Body of pancreas (tissue), 4 donors: Measurements from ENCODE around the gene CCBE1. TPM values are rescaled to one million over a fixed set of nuclear protein-coding genes. Genes with fewer than 3 reads are reported as not detected.

Experiments used
- ATAC-seq: fragments of 150-250 bp; one replicate; pipeline ENCODE4 v1.9.1; 2016
- DNase-seq, 4 donors: peaks; one replicate each; pipeline ENCODE4 v3.0.0-alpha.2; 2019
- H3K27ac ChIP-seq, 4 donors: fragments of 200-600 bp; sonication (generic); 1 replicate in 3 of 4; 2 replicates in 1 of 4; pipeline versions ENCODE4 v1.5.1 to v1.6.1; 2016 to 2019; ENCODE audit warnings: mild to moderate bottlenecking in 1 of 4, mixed read lengths in 1 of 4, moderate library complexity in 1 of 4
- H3K27me3 ChIP-seq, 2 donors: fragments of 200-600 bp; sonication (generic); one replicate each; pipeline ENCODE4 v1.6.0; 2016; ENCODE audit warnings: mild to moderate bottlenecking in 1 of 2
- H3K36me3 ChIP-seq, 2 donors: fragments of 200-600 bp; sonication (generic); replicated peaks in 1 of 2; 2 replicates each; pipeline ENCODE4 v1.5.1; 2016; ENCODE audit warnings: low read depth in 2 of 2; ENCODE audit not compliant: insufficient read depth in 1 of 2
- H3K4me1 ChIP-seq: fragments of 200-600 bp; sonication (generic); one replicate; pipeline ENCODE4 v1.6.0; 2016
- H3K4me3 ChIP-seq, 2 donors: fragments of 200-600 bp; sonication (generic); 1 replicate in 1 of 2; 2 replicates in 1 of 2; pipeline ENCODE4 v1.5.1; 2016 to 2019
- H3K9me3 ChIP-seq, 3 donors: fragments of 200-600 bp; sonication (generic); 1 replicate in 2 of 3; 2 replicates in 1 of 3; pipeline ENCODE4 v1.5.1; 2016
- CTCF ChIP-seq, 7 experiments: fragments of 450-650 bp in 4 of 7; fragments of 200-600 bp in 3 of 7; sonication (generic) in 3 of 7; IDR thresholded peaks; one replicate each; pipeline ENCODE4 v1.5.1; 2016 to 2019; ENCODE audit warnings: antibody characterized with exemption in 7 of 7
- POLR2A ChIP-seq, 3 donors: fragments of 450-650 bp; IDR thresholded peaks; one replicate each; pipeline ENCODE4 v1.6.1; 2016; ENCODE audit warnings: antibody characterized with exemption in 3 of 3, mild to moderate bottlenecking in 2 of 3
- WGBS, 2 donors: methylation state at CpG; one replicate each; pipeline ENCODE4 v1.1.5; 2017; 5-methylcytosine and 5-hydroxymethylcytosine counted together
- intact Hi-C: fragments of 100-400 bp; cut with DNase I; formaldehyde crosslinking; loops from one replicate; pipeline ENCODE4 v1.15.1; 2023
- total RNA-seq, 2 donors: library from RNA; depleted of rRNA; stranded (reverse); fragments of >200 nt; gene quantifications; one replicate each; pipeline ENCODE4 v1.1.0, GENCODE V29; 2016

Gene CCBE1
- total RNA-seq, 2 donors from 2014 or later = 0.99 to 4.4 TPM

- H3K4me1 ChIP-seq = no peaks in the 10 kb centered on the region
- no peak overlapping the region for H3K27ac ChIP-seq
- H3K9me3 ChIP-seq = no peaks in the 10 kb centered on the region
- intact Hi-C loops = no loop called here
- no peak for TF ChIP-seq POLR2A (IDR thresholded peaks at IDR 0.05)
- TF ChIP-seq CTCF (IDR thresholded peaks at IDR 0.05) = no peak
- DNase-seq = no peak
- no peaks in the 10 kb centered on the region for H3K36me3 ChIP-seq
- ATAC-seq = no peak
- H3K4me3 ChIP-seq = no peak overlapping the region
- no peaks in the 10 kb centered on the region for H3K27me3 ChIP-seq
- WGBS, 2 donors = 76 to 93% methylated on average over 3 of the region's 3 CpGs
Measured at GRCh38 chr18:59604877-59605276, 92.3 kb downstream of the CCBE1 start.

GRCh38 chr18:59597049-59597448 is 100.2 kb downstream of the CCBE1 start:
- no peaks in the 10 kb centered on the region for H3K4me1 ChIP-seq
- H3K9me3 ChIP-seq = no peaks in the 10 kb centered on the region
- intact Hi-C loops = no loop called here
- 62 to 70% methylated on average over 3 of the region's 3 CpGs for WGBS, 2 donors
- H3K27me3 ChIP-seq = no peaks in the 10 kb centered on the region
- no peak overlapping the region for H3K27ac ChIP-seq
- DNase-seq (no peak), ATAC-seq (no peak)
- no peaks in the 10 kb centered on the region for H3K36me3 ChIP-seq
- TF ChIP-seq POLR2A (IDR thresholded peaks at IDR 0.05) (no peak), CTCF (IDR thresholded peaks at IDR 0.05) (no peak)
- H3K4me3 ChIP-seq = no peak overlapping the region

- Histone ChIP-seq H3K36me3 (no peaks in the 10 kb centered on the region), H3K27me3 (no peaks in the 10 kb centered on the region), H3K9me3 (no peaks in the 10 kb centered on the region), H3K4me1 (no peaks in the 10 kb centered on the region), H3K4me3 (no peak overlapping the region), H3K27ac (no peak overlapping the region)
- DNase-seq (no peak), ATAC-seq (no peak)
- TF ChIP-seq POLR2A (IDR thresholded peaks at IDR 0.05) = no peak
- TF ChIP-seq CTCF (IDR thresholded peaks at IDR 0.05) = no peak
- intact Hi-C loops = no loop called here
Measured at GRCh38 chr18:59593291-59593717, 103.9 kb downstream of the CCBE1 start.

GRCh38 chr18:59592624-59593023 is 104.6 kb downstream of the CCBE1 start:
- no peak for TF ChIP-seq CTCF (IDR thresholded peaks at IDR 0.05)
- no peak for TF ChIP-seq POLR2A (IDR thresholded peaks at IDR 0.05)
- H3K27me3 ChIP-seq = no peaks in the 10 kb centered on the region
- no peaks in the 10 kb centered on the region for H3K9me3 ChIP-seq
- WGBS, 2 donors = 79 to 80% methylated on average over 3 of the region's 3 CpGs
- no peaks in the 10 kb centered on the region for H3K36me3 ChIP-seq
- H3K4me3 ChIP-seq = no peak overlapping the region
- ATAC-seq = no peak
- no peaks in the 10 kb centered on the region for H3K4me1 ChIP-seq
- no peak for DNase-seq
- intact Hi-C loops = no loop called here
- no peak overlapping the region for H3K27ac ChIP-seq

GRCh38 chr18:59582395-59582794 is 114.8 kb downstream of the CCBE1 start:
- H3K27ac ChIP-seq = no peak overlapping the region
- intact Hi-C loops = no loop called here
- H3K27me3 ChIP-seq = no peaks in the 10 kb centered on the region
- no peaks in the 10 kb centered on the region for H3K4me1 ChIP-seq
- 30 to 40% methylated on average over 1 of the region's 1 CpG for WGBS, 2 donors
- no peak overlapping the region for H3K4me3 ChIP-seq
- TF ChIP-seq CTCF (IDR thresholded peaks at IDR 0.05) (no peak), POLR2A (IDR thresholded peaks at IDR 0.05) (no peak)
- no peaks in the 10 kb centered on the region for H3K36me3 ChIP-seq
- ATAC-seq = no peak
- no peaks in the 10 kb centered on the region for H3K9me3 ChIP-seq
- no peak for DNase-seq
